ENCODE results near the gene OR12D3. TPM values are rescaled to one million over a fixed set of nuclear protein-coding genes. Genes with fewer than 3 reads are reported as not detected.

Gene OR12D3, protein sequence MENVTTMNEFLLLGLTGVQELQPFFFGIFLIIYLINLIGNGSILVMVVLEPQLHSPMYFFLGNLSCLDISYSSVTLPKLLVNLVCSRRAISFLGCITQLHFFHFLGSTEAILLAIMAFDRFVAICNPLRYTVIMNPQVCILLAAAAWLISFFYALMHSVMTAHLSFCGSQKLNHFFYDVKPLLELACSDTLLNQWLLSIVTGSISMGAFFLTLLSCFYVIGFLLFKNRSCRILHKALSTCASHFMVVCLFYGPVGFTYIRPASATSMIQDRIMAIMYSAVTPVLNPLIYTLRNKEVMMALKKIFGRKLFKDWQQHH
- total RNA-seq: not detected
- long read RNA-seq: 0 reads

DNA sequence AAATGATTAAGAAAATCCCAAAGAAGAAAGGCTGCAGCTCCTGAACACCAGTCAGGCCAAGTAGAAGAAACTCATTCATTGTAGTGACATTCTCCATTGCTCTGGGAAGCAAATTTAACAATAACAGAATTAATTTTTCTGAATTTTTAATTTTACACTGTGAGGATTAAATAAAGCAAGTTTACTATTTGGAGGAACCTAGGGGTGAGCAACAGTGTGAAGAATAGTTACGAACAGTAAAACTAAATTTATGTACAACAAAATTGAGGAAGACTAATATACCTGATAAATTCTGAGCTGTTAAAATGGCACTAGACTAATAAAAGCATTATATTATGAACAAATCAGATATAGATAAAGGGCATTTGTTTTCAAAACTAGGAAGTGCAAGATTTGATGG is at the start of gene OR12D3:
TSS of gene OR12D3 (minus strand) at position 101 of the 400 bp plus-strand sequence. CDS start at position 97, 4 bp downstream.
- intact Hi-C loops (cut with DNase I): no loop called here
- ATAC-seq: no peak
- no peaks in the 10 kb centered on the region for H3K27me3 ChIP-seq
- no peak within 1 kb of the TSS for H3K27ac ChIP-seq
- no peak for DNase-seq
- H3K36me3 ChIP-seq: no peaks in the 10 kb centered on the region
- H3K4me1 ChIP-seq: no peaks in the 10 kb centered on the region
- no peaks in the 10 kb centered on the region for H3K9me3 ChIP-seq
- no peak within 1 kb of the TSS for H3K4me3 ChIP-seq
- TF ChIP-seq, protein P1, sequence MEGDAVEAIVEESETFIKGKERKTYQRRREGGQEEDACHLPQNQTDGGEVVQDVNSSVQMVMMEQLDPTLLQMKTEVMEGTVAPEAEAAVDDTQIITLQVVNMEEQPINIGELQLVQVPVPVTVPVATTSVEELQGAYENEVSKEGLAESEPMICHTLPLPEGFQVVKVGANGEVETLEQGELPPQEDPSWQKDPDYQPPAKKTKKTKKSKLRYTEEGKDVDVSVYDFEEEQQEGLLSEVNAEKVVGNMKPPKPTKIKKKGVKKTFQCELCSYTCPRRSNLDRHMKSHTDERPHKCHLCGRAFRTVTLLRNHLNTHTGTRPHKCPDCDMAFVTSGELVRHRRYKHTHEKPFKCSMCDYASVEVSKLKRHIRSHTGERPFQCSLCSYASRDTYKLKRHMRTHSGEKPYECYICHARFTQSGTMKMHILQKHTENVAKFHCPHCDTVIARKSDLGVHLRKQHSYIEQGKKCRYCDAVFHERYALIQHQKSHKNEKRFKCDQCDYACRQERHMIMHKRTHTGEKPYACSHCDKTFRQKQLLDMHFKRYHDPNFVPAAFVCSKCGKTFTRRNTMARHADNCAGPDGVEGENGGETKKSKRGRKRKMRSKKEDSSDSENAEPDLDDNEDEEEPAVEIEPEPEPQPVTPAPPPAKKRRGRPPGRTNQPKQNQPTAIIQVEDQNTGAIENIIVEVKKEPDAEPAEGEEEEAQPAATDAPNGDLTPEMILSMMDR (IDR thresholded peaks at IDR 0.05): no peak

DNA sequence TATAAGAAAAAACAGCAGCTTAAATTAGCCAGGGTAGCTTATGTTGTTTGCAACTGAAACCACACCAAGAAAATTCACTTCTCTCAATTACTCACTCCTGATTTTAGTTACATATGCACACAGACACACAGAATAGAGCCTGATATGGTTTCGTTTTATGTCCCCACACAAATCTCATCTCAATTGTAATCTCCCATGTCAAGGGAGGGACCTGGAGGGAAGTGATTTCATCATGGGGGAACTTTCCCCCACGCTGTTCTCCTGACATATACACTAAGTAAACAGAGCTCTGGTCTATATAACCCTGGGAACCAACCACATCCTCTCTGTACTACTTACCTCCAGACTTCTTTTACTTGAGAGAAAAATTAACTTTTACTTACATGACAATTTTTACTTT is 49.5 kb upstream of the OR12D3 start:
- DNase-seq (no peak), ATAC-seq (no peak)
- H3K27me3 ChIP-seq: no peaks in the 10 kb centered on the region
- no peak overlapping the region for H3K27ac ChIP-seq
- H3K4me3 ChIP-seq: no peak overlapping the region
- no peaks in the 10 kb centered on the region for H3K4me1 ChIP-seq
- no peaks in the 10 kb centered on the region for H3K36me3 ChIP-seq
- H3K9me3 ChIP-seq: no peaks in the 10 kb centered on the region
- intact Hi-C loops (cut with DNase I): no loop called here
- TF ChIP-seq, protein P1 (IDR thresholded peaks at IDR 0.05): no peak

DNA sequence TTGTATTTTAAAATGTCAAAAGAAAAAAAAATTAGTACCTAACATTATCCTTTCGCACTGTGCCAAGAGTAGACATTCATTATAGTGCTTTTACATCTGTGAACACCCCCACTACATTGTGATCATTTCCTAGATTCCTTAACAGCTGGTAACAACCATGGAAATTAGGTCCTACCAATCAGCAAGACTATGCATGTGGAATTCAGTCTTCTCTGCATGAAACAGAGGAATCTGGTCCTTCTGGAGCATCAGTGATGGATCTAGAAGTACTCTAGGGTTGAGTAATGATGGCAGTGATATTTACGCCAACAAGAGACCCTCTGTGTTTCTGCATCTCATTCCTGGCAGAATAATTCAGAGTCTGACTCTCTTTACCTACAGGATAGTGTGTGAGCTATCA is 49.1 kb upstream of the OR12D3 start:
- Histone ChIP-seq H3K27me3 (no peaks in the 10 kb centered on the region), H3K36me3 (no peaks in the 10 kb centered on the region), H3K4me1 (no peaks in the 10 kb centered on the region), H3K9me3 (no peaks in the 10 kb centered on the region), H3K4me3 (no peak overlapping the region), H3K27ac (no peak overlapping the region)
- intact Hi-C loops (cut with DNase I): no loop called here
- ATAC-seq (no peak), DNase-seq (no peak)
- TF ChIP-seq, protein P1 (IDR thresholded peaks at IDR 0.05): no peak

DNA sequence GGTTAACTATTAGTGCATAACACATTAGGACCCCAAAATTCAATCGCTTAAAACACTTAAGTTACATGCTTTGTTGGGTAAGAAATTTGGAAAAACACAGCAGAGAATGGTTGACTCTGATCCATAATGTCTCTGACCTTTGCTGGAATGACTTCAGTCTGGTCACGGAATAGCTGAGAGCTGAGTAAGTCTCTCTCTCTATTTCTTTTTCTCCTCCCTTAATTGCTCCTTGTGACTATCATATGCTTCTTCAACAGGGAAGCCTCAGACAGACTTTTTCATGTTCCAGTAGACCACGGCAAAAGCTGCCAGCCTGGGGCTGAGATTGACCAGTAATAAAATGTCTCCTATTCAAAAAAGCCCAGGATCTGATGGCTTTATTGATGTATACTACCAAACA is 44.4 kb upstream of the OR12D3 start:
- intact Hi-C loops (cut with DNase I): no loop called here
- H3K4me3 ChIP-seq: no peak overlapping the region
- H3K27me3 ChIP-seq: no peaks in the 10 kb centered on the region
- H3K27ac ChIP-seq: no peak overlapping the region
- DNase-seq (no peak), ATAC-seq (no peak)
- H3K4me1 ChIP-seq: no peaks in the 10 kb centered on the region
- H3K36me3 ChIP-seq: no peaks in the 10 kb centered on the region
- TF ChIP-seq, protein P1 (IDR thresholded peaks at IDR 0.05): no peak
- H3K9me3 ChIP-seq: no peaks in the 10 kb centered on the region

DNA sequence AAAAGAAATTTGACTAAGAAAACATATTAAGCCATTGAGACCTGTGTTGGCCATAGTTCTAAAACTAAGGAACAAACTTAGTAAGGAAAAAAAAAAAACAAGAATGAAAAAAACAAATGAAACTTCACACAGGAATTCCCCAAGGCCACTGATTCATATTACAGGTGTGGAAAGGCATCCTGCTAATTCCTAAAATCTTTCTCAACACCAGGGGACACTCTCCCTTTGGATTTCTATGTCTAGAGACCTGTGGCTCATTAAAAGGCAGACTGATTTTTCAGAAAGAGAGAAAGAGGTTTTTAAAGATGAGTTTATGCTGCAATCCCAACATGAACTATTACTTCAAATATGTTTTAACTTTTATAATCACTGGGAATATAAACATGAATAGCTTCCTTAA is 39.5 kb upstream of the OR12D3 start, which contains the start of gene OR12D1:
TSS of gene OR12D1 (plus strand) at position 341 of the 400 bp plus-strand sequence.
- intact Hi-C loops (cut with DNase I): no loop called here
- Histone ChIP-seq H3K27ac (no peak within 1 kb of the TSS), H3K36me3 (no peaks in the 10 kb centered on the region), H3K4me3 (no peak within 1 kb of the TSS), H3K27me3 (no peaks in the 10 kb centered on the region), H3K4me1 (no peaks in the 10 kb centered on the region), H3K9me3 (no peaks in the 10 kb centered on the region)
- TF ChIP-seq, protein P1 (IDR thresholded peaks at IDR 0.05): no peak
- no peak for ATAC-seq
- DNase-seq: no peak

Data from upper lobe of right lung (tissue), 1 donor.